Measurements from ENCODE around the gene GSTT4.
"Not testable (repeated sequence)": the region's sequence is repeated elsewhere in the genome, so short reads cannot be mapped to it uniquely, and the experiment has no call there.

GSTT4 gene

DNA sequence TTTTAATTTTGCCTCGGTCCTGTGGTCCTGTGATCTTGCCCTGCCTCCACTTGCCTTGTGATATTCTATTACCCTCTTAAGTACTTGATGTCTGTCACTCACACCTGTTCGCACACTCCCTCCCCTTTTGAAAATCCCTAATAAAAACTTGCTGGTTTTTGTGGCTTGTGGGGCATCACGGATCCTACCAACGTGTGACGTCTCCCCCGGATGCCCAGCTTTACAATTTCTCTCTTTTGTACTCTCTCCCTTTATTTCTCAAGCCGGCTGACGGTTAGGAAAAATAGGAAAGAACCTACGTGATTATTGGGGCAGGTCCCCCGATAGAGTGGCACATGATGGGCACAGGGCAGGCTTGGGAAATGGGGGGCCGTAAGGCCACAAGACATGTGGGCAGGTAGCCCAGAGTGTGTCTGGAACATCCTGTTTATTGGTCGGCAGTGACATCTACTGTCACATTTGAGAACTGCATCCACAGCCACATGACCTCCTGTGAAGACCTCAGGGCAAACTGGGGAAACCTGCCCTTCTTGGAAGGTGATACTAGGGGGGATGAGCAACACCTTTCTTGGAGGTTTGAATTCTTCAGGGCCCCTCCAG lies 48.9 kb downstream of the GSTT4 start:
- in situ Hi-C loops (cut with MboI; ENCODE audit: low sequenced_read_pairs, unreplicated experiment): not testable (repeated sequence)
- TF ChIP-seq, protein P1, sequence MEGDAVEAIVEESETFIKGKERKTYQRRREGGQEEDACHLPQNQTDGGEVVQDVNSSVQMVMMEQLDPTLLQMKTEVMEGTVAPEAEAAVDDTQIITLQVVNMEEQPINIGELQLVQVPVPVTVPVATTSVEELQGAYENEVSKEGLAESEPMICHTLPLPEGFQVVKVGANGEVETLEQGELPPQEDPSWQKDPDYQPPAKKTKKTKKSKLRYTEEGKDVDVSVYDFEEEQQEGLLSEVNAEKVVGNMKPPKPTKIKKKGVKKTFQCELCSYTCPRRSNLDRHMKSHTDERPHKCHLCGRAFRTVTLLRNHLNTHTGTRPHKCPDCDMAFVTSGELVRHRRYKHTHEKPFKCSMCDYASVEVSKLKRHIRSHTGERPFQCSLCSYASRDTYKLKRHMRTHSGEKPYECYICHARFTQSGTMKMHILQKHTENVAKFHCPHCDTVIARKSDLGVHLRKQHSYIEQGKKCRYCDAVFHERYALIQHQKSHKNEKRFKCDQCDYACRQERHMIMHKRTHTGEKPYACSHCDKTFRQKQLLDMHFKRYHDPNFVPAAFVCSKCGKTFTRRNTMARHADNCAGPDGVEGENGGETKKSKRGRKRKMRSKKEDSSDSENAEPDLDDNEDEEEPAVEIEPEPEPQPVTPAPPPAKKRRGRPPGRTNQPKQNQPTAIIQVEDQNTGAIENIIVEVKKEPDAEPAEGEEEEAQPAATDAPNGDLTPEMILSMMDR (IDR thresholded peaks at IDR 0.05; ENCODE audit: borderline replicate concordance, control extremely low read depth, extremely low read depth, insufficient read depth, missing control alignments): peak; percentile 94
- peak; percentile 70 for DNase-seq (ENCODE audit: low spot score)

DNA sequence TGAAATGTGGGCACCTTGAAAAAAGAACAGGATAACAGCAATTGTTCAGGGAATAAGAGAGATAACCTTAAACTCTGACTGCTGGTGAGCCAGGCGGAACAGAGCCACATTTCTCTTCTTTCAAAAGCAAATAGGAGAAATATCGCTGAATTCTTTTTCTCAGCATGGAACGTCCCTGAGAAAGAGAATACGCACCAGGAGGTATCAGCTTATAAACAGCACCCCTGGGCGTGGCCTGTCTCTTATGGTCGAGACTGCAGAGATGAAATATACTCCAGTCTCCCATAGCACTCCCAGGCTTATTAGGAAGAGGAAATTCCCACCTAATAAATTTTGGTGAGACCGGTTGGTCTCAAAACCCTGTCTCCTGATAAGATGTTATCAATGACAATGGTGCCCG lies 49.4 kb downstream of the GSTT4 start:
- in situ Hi-C loops (cut with MboI; ENCODE audit: low sequenced_read_pairs, unreplicated experiment); DNase-seq (ENCODE audit: low spot score): not testable (repeated sequence)

DNA sequence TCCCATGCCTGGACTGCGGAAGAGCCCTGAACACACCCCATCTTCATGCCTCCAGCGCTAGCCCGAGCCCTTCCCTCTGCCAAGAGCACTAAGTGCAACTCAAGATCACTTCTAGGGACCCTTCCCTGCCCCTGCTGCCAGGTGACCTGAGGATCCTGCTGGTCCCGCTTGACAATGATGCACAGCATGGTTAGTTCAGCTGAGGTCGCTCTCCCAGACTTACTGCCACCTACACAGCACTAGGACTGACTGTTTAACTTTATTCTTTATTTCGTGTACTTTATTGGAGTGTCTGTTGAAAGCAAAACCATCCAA lies 50.3 kb downstream of the GSTT4 start:
- in situ Hi-C loops (cut with MboI; ENCODE audit: low sequenced_read_pairs, unreplicated experiment); DNase-seq (ENCODE audit: low spot score): not testable (repeated sequence)

DNA sequence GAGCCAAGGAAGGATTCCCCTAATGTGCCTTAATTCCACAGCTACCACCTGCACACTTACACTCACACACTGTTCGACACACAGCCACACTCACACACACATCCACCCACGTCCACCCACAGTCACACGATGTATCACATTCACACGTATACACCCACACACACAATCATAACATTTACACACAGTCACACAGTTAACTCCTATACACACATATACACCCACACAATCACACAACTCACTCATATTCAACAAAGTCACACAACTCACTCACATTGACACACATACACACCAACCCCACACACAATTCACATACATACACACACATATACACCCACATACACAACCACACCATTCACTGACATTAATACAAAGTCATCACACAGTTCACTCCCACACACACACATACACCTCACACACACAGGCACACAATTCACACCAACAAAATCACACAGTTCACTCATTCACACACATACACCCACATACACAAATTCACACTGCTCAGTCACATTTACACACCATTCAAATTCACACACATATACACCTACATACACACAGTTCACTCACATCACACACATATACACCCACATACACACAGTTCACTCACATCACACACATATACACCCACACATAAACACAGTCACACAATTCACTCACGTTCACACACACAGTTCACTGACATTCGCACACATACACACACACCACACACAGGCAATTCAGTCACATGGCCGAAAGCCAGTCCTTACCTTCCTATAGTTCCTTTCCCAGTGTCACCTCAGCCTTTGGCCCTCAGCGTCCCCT lies 50.9 kb downstream of the GSTT4 start:
- in situ Hi-C loops (cut with MboI; ENCODE audit: low sequenced_read_pairs, unreplicated experiment): not testable (repeated sequence)

DNA sequence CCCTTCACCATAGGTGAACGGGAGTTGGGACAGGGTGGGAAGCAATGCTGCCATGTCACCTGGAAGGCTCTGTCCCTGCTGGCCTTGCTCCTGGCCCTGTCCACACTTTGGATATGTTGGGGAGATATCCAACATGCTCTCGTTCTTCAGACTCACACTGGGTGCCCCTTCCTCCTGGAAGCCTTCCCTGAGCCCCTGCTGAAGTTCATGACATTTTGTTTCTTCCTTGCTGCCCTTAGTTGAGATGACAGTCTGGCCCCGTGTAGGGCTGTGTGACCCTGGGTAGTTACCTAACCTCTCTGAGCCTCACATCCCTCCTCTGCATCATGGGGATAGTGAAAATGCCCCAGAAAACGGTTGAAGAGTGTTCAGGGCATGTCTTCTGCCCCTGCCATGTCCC lies 51.8 kb downstream of the GSTT4 start:
- DNase-seq (ENCODE audit: low spot score); in situ Hi-C loops (cut with MboI; ENCODE audit: low sequenced_read_pairs, unreplicated experiment): not testable (repeated sequence)

More for the DNA sequence above, 50.9 kb downstream of the GSTT4 start:
- not testable (repeated sequence) for DNase-seq (ENCODE audit: low spot score)

DNA sequence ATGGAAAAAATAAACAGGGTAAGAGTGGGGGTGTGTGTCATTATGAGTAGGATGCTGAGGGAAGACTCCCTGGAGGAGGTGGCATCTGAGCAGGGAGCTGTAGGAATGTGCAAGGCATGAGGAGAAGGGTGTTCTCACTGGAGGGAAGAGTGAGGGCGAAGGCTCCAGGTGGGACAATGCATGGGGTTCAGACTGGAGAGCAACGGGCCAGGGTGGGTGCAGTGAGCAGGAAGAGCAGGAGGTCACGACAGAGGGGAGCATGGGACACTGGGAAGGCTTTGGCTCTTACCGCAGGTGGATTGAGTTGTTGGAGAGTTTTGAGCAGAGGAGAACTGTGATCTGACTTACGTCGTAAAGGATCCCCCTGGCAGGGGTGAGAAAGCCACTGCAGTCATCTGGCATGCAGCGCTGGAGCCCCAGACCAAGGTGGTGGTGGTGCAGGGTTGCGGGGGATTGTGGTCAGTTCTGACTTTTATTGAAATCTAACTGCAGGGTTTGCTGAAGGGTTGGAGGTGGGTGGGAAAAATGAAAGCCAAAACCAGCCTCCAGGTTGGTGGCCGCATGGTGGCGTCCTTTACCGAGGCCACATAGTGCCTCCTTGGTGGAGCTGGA lies 52.4 kb downstream of the GSTT4 start:
- DNase-seq (ENCODE audit: low spot score); in situ Hi-C loops (cut with MboI; ENCODE audit: low sequenced_read_pairs, unreplicated experiment): not testable (repeated sequence)

DNA sequence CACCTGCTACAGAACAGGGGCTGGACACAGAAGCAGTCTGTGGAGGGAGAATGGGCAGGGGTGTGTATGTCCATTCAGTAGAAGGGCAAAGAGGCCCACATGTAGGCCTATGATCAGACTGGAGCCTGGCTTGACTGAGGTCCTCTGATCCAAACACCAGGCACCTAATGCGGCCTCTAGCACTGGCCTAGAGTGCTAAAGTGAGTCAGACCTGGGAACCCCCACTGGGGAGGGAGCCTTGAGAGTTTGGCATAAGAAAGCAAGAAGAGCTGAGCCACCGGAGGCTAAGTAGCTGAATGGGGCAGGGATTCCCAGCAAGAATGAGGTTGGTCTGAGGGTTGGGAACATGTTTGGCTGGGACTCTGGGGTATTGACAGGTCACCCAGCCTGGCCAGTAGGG lies 53.9 kb downstream of the GSTT4 start:
- in situ Hi-C loops (cut with MboI; ENCODE audit: low sequenced_read_pairs, unreplicated experiment); DNase-seq (ENCODE audit: low spot score): not testable (repeated sequence)

DNA sequence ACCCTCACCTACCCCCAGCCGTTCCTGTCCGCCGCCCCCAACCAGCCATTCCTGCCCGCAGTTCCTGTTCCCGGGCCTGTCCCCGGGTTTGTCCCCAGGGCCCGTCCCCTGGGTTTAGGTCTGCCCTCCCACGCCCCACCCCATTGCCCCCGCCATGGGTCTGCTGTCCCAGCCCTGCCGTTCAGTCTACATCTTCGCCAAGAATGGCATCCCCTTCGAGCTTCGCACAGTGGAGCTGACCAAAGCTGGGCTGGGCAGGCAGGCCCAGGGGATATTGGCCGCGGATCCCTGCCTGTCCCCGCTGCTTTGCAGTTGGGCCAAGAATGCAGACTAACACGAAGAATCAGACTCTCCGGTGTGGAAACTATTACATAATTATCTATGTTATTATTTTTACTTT lies 55.5 kb downstream of the GSTT4 start:
- DNase-seq (ENCODE audit: low spot score); in situ Hi-C loops (cut with MboI; ENCODE audit: low sequenced_read_pairs, unreplicated experiment): not testable (repeated sequence)

Measured in GM13976 (cell line).